IMR-90 (cell line): Measurements from ENCODE around the gene ZNRD2. TPM values are rescaled to one million over a fixed set of nuclear protein-coding genes. Genes with fewer than 3 reads are reported as not detected.

Experiments
- ATAC-seq: fragments of 200-7000 bp; cut with Tn5 transposase; 2 replicates; pipeline ENCODE4 v1.9.1; 2020; ENCODE audit warnings: low read depth, mild to moderate bottlenecking, moderate library complexity
- BruUV-seq: library from RNA; stranded (reverse); fragments of 400-500 nt; replicated peaks from 2 replicates; lab custom pipeline; 2021; lab: Mats Ljungman, UMichigan
- CTCF ChIA-PET: fragments of 300-600 bp; formaldehyde crosslinking; extraction: SDS; loops from one replicate; lab custom pipeline; 2021; ENCODE audit warnings: antibody characterized with exemption; lab: Yijun Ruan, JAX
- POLR2A ChIA-PET: fragments of 300-600 bp; sonication (Branson Sonifier 250); formaldehyde crosslinking; loops from one replicate; lab custom pipeline; 2022; ENCODE audit warnings: antibody characterized with exemption; ENCODE audit not compliant: unreplicated experiment; lab: Charles Lee
- DNase-seq: peaks from one replicate; pipeline ENCODE4 v3.0.0; 2013
- H2AFZ ChIP-seq: replicated peaks from 2 replicates; pipeline ENCODE3; 2013; ENCODE audit warnings: low read length, mild to moderate bottlenecking; ENCODE audit not compliant: poor library complexity
- H2AK5ac ChIP-seq: 2 replicates; pipeline ENCODE4 v1.6.1; 2013; ENCODE audit warnings: low read depth, low read length, inconsistent platforms
- H2AK9ac ChIP-seq: replicated peaks from 2 replicates; pipeline ENCODE3; 2013; ENCODE audit warnings: mild to moderate bottlenecking, low read depth, low read length, moderate library complexity; ENCODE audit not compliant: poor library complexity
- H2BK120ac ChIP-seq: 2 replicates; pipeline ENCODE4 v1.6.1; 2013; ENCODE audit warnings: low read depth, low read length, inconsistent platforms
- H2BK15ac ChIP-seq: 3 replicates; pipeline ENCODE4 v1.6.1; 2013; ENCODE audit warnings: low read depth, low read length, inconsistent platforms
- H2BK20ac ChIP-seq: 2 replicates; pipeline ENCODE4 v1.6.1; 2013; ENCODE audit warnings: low read depth, mild to moderate bottlenecking, inconsistent platforms, low read length, moderate library complexity
- H2BK5ac ChIP-seq: 2 replicates; pipeline ENCODE4 v1.6.1; 2013; ENCODE audit warnings: mild to moderate bottlenecking, low read depth, low read length, inconsistent platforms; ENCODE audit not compliant: poor library complexity, severe bottlenecking
- H3K14ac ChIP-seq: replicated peaks from 2 replicates; pipeline ENCODE4 v1.6.1; 2013; ENCODE audit warnings: low read depth, low read length, inconsistent platforms
- H3K18ac ChIP-seq: 2 replicates; pipeline ENCODE4 v1.6.1; 2013; ENCODE audit warnings: low read depth, low read length, control low read depth
- H3K23ac ChIP-seq: 2 replicates; pipeline ENCODE4 v1.6.1; 2013; ENCODE audit warnings: low read depth, low read length, inconsistent platforms
- H3K27ac ChIP-seq: 2 replicates; pipeline ENCODE4 v1.5.1; 2013; ENCODE audit warnings: mild to moderate bottlenecking, control low read depth, low read length; ENCODE audit not compliant: insufficient read depth
- H3K27me3 ChIP-seq: 2 replicates; pipeline ENCODE4 v1.6.1; 2013; ENCODE audit warnings: low read length; ENCODE audit not compliant: control insufficient read depth, insufficient read depth
- H3K36me3 ChIP-seq: 2 replicates; pipeline ENCODE4 v1.6.1; 2013; ENCODE audit warnings: low read length, mixed read lengths; ENCODE audit not compliant: control insufficient read depth, insufficient read depth
- H3K4ac ChIP-seq: 2 replicates; pipeline ENCODE4 v1.6.1; 2013; ENCODE audit warnings: low read depth, low read length, inconsistent platforms
- H3K4me1 ChIP-seq: 2 replicates; pipeline ENCODE4 v1.6.1; 2013; ENCODE audit warnings: low read length, mixed read lengths; ENCODE audit not compliant: control insufficient read depth, insufficient read depth
- H3K4me2 ChIP-seq: 2 replicates; pipeline ENCODE4 v1.6.1; 2013; ENCODE audit warnings: low read depth, mild to moderate bottlenecking, control low read depth, low read length, moderate library complexity
- H3K4me3 ChIP-seq: 2 replicates; pipeline ENCODE4 v1.5.1; 2013; ENCODE audit warnings: low read depth, mild to moderate bottlenecking, control low read depth, low read length, moderate library complexity; ENCODE audit not compliant: insufficient read depth
- H3K56ac ChIP-seq: 2 replicates; pipeline ENCODE4 v1.6.1; 2013; ENCODE audit warnings: low read length, inconsistent platforms; ENCODE audit not compliant: insufficient read depth; ENCODE audit errors: extremely low read depth
- H3K79me1 ChIP-seq, 2 experiments: 2 replicates each; pipeline ENCODE4 v1.6.1; 2013; ENCODE audit warnings: low read length in 2 of 2, inconsistent platforms in 1 of 2, low read depth in 1 of 2
- H3K9ac ChIP-seq: 2 replicates; pipeline ENCODE4 v1.6.1; 2013; ENCODE audit warnings: low read depth, low read length, control low read depth
- H3K9me1 ChIP-seq: 2 replicates; pipeline ENCODE4 v1.6.1; 2013; ENCODE audit warnings: low read length, inconsistent platforms; ENCODE audit not compliant: insufficient read depth
- H3K9me3 ChIP-seq: 2 replicates; pipeline ENCODE4 v1.6.1; 2013; ENCODE audit warnings: low read length; ENCODE audit not compliant: control insufficient read depth, insufficient read depth
- H4K20me1 ChIP-seq: 2 replicates; pipeline ENCODE4 v1.6.1; 2013; ENCODE audit warnings: low read length, inconsistent platforms; ENCODE audit not compliant: insufficient read depth
- H4K5ac ChIP-seq: 2 replicates; pipeline ENCODE4 v1.6.1; 2013; ENCODE audit warnings: mild to moderate bottlenecking, low read depth, low read length, control low read depth
- H4K8ac ChIP-seq, 2 experiments: 2 replicates each; pipeline ENCODE4 v1.6.1; 2013; ENCODE audit warnings: low read depth in 2 of 2, low read length in 2 of 2, control low read depth in 1 of 2, inconsistent platforms in 1 of 2
- H4K91ac ChIP-seq: 2 replicates; pipeline ENCODE4 v1.6.1; 2013; ENCODE audit warnings: low read depth, low read length, inconsistent platforms; ENCODE audit not compliant: insufficient read depth
- BHLHE40 ChIP-seq: fragments of 150-350 bp; IDR thresholded peaks from 2 replicates; pipeline ENCODE4 v1.6.1; 2016; ENCODE audit warnings: mild to moderate bottlenecking, low read depth, low read length
- CEBPB ChIP-seq: IDR thresholded peaks from 2 replicates; pipeline ENCODE4 v1.6.1; 2012; ENCODE audit warnings: low read depth, low read length, improper control_type of control experiment
- FOS ChIP-seq: fragments of 150-350 bp; IDR thresholded peaks from 2 replicates; pipeline ENCODE4 v1.6.1; 2016; ENCODE audit warnings: low read depth, low read length
- MAFK ChIP-seq: IDR thresholded peaks from 2 replicates; pipeline ENCODE4 v1.6.1; 2012; ENCODE audit warnings: low read depth, low read length, improper control_type of control experiment
- MXI1 ChIP-seq: IDR thresholded peaks from 2 replicates; pipeline ENCODE4 v1.6.1; 2012; ENCODE audit warnings: low read depth, mild to moderate bottlenecking, low read length, moderate library complexity, borderline replicate concordance
- POLR2A ChIP-seq: IDR thresholded peaks from 2 replicates; pipeline ENCODE4 v1.6.1; 2012; ENCODE audit warnings: mild to moderate bottlenecking, low read depth, low read length
- RAD21 ChIP-seq: IDR thresholded peaks from 2 replicates; pipeline ENCODE4 v1.6.1; 2012; ENCODE audit warnings: low read length, improper control_type of control experiment
- SMC3 ChIP-seq: fragments of 150-350 bp; IDR thresholded peaks from 2 replicates; pipeline ENCODE4 v1.6.1; 2016; ENCODE audit warnings: low read depth, mild to moderate bottlenecking, antibody characterized with exemption, low read length, moderate library complexity
- WGBS, 2 experiments: methylation state at CpG; one replicate each; pipeline versions ENCODE4 v1.1.5 to v1.1.7; 2013; ENCODE audit warnings: missing lambda C conversion rate in 2 of 2; ENCODE audit not compliant: insufficient read length in 1 of 2; ENCODE audit errors: extremely low coverage in 2 of 2; 5-methylcytosine and 5-hydroxymethylcytosine counted together
- dilution Hi-C: fragments of 300-500 bp; cut with HindIII; formaldehyde crosslinking; loops from one replicate; pipeline ENCODE4 v1.14.3; 2018; ENCODE audit warnings: low sequenced_read_pairs; ENCODE audit not compliant: unreplicated experiment
- in situ Hi-C: fragments of 300-500 bp; cut with MboI; formaldehyde crosslinking; loops from 3 replicates; pipeline ENCODE4 v1.14.3; 2019; ENCODE audit warnings: low sequenced_read_pairs, inconsistent platforms, mixed read lengths
- intact Hi-C: fragments of 100-400 bp; cut with micrococcal nuclease; formaldehyde crosslinking; loops from 2 replicates; pipeline ENCODE4 v1.10.0; 2022
- polyA plus RNA-seq, 3 experiments: library from polyadenylated mRNA; depleted of rRNA; stranded (reverse); fragments of >200 nt; gene quantifications; 2 replicates each; pipeline ENCODE4 v1.2.3, GENCODE V29; 2012; ENCODE audit warnings: low replicate concordance in 1 of 3
- total RNA-seq: library from RNA; depleted of rRNA; stranded (reverse); fragments of >200 nt; gene quantifications from 2 replicates; pipeline ENCODE4 v1.2.3, GENCODE V29; 2012
- TF ChIP-seq, protein P1 (sequence below): fragments of 150-350 bp; IDR thresholded peaks from 2 replicates; pipeline ENCODE4 v1.6.1; 2017; ENCODE audit warnings: mild to moderate bottlenecking, antibody characterized with exemption, low read length, low read depth

Gene ZNRD2
- total and polyA plus RNA-seq, 2 of the 4 experiments (the other 2 are of a cell fraction): 75.6 to 90.3 TPM

DNA sequence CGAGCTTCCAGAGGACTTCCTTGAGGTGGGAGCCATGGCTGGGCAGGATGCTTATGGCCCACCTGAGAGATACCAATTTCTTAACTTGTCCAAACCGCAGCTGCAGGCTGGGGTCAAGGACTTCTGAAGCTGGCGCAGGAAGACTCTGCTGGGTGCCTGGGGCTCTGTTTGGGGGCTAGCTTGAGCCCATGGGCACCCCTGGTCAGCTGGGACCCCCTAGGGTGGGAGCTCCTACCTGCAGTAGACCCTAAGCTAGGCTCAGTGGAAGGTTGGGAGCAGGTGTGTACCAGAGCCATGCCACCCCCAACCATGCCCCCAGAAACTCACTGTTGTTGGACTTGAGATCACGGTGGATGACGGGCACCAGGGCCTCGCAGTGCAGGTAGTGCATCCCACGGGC is 42.4 kb downstream of the ZNRD2 start (continued):
- no peak for TF ChIP-seq RAD21
- no peak for TF ChIP-seq MAFK
- TF ChIP-seq MXI1: no peak
- no peak for TF ChIP-seq CEBPB

DNA sequence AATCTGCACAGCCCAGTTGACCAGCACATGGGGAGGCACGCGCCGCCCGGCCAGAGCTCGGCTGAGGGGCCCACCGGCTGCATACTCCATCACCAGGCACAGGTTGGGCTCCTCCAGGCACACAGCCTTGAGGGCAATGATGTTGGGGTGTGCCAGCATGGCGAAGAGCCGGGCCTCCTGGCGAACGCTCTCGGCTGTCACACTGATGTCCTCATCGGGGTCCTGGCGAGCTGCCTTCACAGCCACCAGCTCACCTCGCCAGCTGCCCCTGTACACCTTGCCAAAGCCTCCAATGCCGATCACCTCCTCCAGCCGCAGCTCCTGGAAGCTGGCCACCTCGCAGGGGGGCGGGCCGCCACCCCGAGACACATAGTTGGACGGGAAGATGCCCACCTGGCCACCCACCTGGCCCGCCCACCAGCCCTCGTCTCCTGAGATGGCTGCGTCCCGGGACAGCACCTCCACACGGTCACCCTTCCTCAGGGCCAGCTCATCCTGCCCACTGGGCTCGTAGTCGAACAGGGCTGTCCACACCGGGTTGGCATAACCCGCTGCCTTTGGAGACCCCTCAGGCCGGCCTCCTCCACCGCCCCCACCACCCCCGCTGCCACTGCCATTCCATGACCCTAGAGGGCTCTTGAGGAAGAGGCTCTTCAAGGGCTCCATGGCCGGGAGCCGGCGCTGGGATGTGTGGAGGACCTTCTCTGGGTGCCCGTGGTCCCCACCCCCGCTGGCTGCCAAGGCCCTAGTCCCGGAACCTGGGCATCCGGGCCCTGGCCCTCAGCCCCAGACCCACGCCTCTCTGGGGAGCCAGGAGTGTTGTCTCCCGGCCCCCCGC is 43.0 kb downstream of the ZNRD2 start:
- Histone ChIP-seq H3K9me1 (0 out of 2 replicates have a peak, but pooled peaks cover 14% of the 10 kb centered on the region), H2BK120ac (peak overlapping the region; percentile 36; the same call in 1 of the 2 replicates), H3K79me1 (peaks cover 9 to 74% of the 10 kb centered on the region in 2 experiments), H3K9ac (peak overlapping the region; percentile 96), H2BK5ac (peak overlapping the region; percentile 26), H3K4ac (peak overlapping the region; percentile 91), H3K14ac (no peak overlapping the region), H3K18ac (no peak overlapping the region), H3K23ac (no peak overlapping the region), H4K5ac (no peak overlapping the region), H3K27me3 (no peaks in the 10 kb centered on the region), H3K4me2 (peak overlapping the region; percentile 2), H3K4me1 (peaks cover 19% of the 10 kb centered on the region), H2BK20ac (no peak overlapping the region), H2AFZ (peak overlapping the region; percentile 96), H4K91ac (peak overlapping the region; percentile 58), H3K36me3 (peaks cover 15% of the 10 kb centered on the region), H2AK5ac (peak overlapping the region; percentile 57), H3K27ac (peak overlapping the region; percentile 93), H2AK9ac (peak overlapping the region; percentile 100), H3K4me3 (peak overlapping the region; percentile 90), H4K20me1 (peaks cover 36% of the 10 kb centered on the region), H4K8ac (peak overlapping the region; percentile 72 to 79; a peak in 2 of 4 replicates), H3K9me3 (no peaks in the 10 kb centered on the region), H2BK15ac (no peak overlapping the region), H3K56ac (no peak overlapping the region)
- intact Hi-C loops: no loop called here
- DNase-seq (no peak), ATAC-seq (no peak)
- ChIA-PET POLR2A (no interaction called here), CTCF (no interaction called here)
- BruUV-seq: no TSS peak
- in situ Hi-C loops: no loop called here
- no peak for TF ChIP-seq BHLHE40
- no peak for TF ChIP-seq SMC3
- TF ChIP-seq, protein P1, sequence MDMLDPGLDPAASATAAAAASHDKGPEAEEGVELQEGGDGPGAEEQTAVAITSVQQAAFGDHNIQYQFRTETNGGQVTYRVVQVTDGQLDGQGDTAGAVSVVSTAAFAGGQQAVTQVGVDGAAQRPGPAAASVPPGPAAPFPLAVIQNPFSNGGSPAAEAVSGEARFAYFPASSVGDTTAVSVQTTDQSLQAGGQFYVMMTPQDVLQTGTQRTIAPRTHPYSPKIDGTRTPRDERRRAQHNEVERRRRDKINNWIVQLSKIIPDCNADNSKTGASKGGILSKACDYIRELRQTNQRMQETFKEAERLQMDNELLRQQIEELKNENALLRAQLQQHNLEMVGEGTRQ: no peak
- no peak for TF ChIP-seq POLR2A
- TF ChIP-seq FOS: no peak
- dilution Hi-C loops: no loop called here
- 62% methylated on average over 9 of the region's 43 CpGs; no CpG with 5 or more reads in 1 of the 2 experiments for WGBS, 2 experiments
